ENCODE data around the gene OBSCN.

DNA sequence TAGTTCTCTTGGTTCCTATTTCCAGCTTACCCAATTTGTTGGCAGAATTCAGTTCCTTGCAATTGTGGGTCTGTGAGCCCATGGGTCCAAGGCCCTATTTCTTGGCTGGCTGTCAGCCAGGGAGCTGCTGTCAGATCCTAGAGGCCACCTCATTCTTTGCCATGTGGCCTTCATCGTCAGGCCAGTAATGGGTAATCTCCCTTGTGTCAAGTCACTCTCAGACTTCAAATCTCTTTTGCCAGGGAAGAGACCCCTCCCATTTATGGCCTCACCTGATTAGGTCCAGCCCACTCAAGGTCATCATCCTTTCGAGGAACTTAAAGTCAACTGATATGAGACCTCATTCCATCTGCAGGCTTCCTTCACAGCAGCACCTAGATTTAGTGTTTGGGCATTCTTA lies 17.9 kb downstream of the OBSCN start:
- TF ChIP-seq, protein P1, sequence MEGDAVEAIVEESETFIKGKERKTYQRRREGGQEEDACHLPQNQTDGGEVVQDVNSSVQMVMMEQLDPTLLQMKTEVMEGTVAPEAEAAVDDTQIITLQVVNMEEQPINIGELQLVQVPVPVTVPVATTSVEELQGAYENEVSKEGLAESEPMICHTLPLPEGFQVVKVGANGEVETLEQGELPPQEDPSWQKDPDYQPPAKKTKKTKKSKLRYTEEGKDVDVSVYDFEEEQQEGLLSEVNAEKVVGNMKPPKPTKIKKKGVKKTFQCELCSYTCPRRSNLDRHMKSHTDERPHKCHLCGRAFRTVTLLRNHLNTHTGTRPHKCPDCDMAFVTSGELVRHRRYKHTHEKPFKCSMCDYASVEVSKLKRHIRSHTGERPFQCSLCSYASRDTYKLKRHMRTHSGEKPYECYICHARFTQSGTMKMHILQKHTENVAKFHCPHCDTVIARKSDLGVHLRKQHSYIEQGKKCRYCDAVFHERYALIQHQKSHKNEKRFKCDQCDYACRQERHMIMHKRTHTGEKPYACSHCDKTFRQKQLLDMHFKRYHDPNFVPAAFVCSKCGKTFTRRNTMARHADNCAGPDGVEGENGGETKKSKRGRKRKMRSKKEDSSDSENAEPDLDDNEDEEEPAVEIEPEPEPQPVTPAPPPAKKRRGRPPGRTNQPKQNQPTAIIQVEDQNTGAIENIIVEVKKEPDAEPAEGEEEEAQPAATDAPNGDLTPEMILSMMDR (IDR thresholded peaks at IDR 0.05) = no peak
- TF ChIP-seq TCF7L2 (IDR thresholded peaks at IDR 0.05; ENCODE audit: low read depth, low read length) = no peak
- TF ChIP-seq SIN3A (IDR thresholded peaks at IDR 0.05; ENCODE audit: borderline replicate concordance, insufficient read depth, low read depth, low read length) = no peak
- TF ChIP-seq, protein P2, sequence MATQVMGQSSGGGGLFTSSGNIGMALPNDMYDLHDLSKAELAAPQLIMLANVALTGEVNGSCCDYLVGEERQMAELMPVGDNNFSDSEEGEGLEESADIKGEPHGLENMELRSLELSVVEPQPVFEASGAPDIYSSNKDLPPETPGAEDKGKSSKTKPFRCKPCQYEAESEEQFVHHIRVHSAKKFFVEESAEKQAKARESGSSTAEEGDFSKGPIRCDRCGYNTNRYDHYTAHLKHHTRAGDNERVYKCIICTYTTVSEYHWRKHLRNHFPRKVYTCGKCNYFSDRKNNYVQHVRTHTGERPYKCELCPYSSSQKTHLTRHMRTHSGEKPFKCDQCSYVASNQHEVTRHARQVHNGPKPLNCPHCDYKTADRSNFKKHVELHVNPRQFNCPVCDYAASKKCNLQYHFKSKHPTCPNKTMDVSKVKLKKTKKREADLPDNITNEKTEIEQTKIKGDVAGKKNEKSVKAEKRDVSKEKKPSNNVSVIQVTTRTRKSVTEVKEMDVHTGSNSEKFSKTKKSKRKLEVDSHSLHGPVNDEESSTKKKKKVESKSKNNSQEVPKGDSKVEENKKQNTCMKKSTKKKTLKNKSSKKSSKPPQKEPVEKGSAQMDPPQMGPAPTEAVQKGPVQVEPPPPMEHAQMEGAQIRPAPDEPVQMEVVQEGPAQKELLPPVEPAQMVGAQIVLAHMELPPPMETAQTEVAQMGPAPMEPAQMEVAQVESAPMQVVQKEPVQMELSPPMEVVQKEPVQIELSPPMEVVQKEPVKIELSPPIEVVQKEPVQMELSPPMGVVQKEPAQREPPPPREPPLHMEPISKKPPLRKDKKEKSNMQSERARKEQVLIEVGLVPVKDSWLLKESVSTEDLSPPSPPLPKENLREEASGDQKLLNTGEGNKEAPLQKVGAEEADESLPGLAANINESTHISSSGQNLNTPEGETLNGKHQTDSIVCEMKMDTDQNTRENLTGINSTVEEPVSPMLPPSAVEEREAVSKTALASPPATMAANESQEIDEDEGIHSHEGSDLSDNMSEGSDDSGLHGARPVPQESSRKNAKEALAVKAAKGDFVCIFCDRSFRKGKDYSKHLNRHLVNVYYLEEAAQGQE (IDR thresholded peaks at IDR 0.05; ENCODE audit: insufficient read depth in 1 of 2, low read depth in 2 of 2, low read length in 1 of 2) = no peak
